ENCODE results near the gene AMBRA1.

DNA sequence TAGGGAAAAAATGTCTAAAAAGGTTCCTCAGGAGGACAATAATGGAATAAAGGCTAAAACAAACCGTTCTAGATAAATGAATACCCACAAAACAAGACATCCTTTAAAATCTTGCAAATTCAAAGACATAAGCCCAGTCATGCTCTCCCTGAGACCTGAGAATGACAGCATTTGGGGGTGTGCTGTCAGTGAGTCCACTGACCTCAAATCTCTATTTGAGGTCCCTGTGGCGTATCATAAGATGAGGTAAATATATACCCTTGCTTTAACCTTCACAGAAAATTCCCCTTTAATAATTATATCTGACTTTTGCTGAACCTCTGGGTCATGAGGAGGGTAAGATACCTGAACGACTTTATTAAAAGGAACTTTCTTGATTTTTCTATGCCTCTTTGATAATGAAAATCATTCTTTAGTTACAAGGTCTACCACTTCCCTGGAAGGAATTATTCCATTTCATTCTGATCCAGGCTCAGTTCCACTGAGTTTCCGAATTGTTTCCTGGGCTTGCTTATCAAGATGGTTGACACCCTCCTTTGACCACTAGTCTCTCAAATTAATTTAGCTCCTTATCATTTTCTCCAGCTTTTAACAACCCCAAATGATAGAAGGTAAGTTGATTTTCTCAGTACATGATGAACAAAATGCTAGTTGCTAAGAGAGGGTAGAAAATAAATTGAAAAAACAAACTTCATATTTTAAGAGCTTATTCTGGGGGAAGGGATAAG lies 148.5 kb downstream of the AMBRA1 start:
- TF ChIP-seq TAF1 (IDR thresholded peaks at IDR 0.05; ENCODE audit: low read depth) (no peak), EP300 (IDR thresholded peaks at IDR 0.05; ENCODE audit: borderline replicate concordance) (no peak), EGR1 (IDR thresholded peaks at IDR 0.05) (no peak), YY1 (IDR thresholded peaks at IDR 0.05; ENCODE audit: low read depth) (no peak), TEAD4 (IDR thresholded peaks at IDR 0.05) (no peak), CEBPB (IDR thresholded peaks at IDR 0.05) (no peak), FOXM1 (IDR thresholded peaks at IDR 0.05; ENCODE audit: borderline replicate concordance, low read depth) (no peak), CREB1 (IDR thresholded peaks at IDR 0.05; ENCODE audit: low read depth) (no peak), RAD21 (IDR thresholded peaks at IDR 0.05; ENCODE audit: low read depth) (no peak), ZBTB7A (IDR thresholded peaks at IDR 0.05; ENCODE audit: low read depth) (no peak), TCF12 (IDR thresholded peaks at IDR 0.05; ENCODE audit: low read depth) (no peak), NFIC (IDR thresholded peaks at IDR 0.05) (no peak)
- TF ChIP-seq, protein P1, sequence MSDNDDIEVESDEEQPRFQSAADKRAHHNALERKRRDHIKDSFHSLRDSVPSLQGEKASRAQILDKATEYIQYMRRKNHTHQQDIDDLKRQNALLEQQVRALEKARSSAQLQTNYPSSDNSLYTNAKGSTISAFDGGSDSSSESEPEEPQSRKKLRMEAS (IDR thresholded peaks at IDR 0.05) = no peak
- TF ChIP-seq, protein P2, sequence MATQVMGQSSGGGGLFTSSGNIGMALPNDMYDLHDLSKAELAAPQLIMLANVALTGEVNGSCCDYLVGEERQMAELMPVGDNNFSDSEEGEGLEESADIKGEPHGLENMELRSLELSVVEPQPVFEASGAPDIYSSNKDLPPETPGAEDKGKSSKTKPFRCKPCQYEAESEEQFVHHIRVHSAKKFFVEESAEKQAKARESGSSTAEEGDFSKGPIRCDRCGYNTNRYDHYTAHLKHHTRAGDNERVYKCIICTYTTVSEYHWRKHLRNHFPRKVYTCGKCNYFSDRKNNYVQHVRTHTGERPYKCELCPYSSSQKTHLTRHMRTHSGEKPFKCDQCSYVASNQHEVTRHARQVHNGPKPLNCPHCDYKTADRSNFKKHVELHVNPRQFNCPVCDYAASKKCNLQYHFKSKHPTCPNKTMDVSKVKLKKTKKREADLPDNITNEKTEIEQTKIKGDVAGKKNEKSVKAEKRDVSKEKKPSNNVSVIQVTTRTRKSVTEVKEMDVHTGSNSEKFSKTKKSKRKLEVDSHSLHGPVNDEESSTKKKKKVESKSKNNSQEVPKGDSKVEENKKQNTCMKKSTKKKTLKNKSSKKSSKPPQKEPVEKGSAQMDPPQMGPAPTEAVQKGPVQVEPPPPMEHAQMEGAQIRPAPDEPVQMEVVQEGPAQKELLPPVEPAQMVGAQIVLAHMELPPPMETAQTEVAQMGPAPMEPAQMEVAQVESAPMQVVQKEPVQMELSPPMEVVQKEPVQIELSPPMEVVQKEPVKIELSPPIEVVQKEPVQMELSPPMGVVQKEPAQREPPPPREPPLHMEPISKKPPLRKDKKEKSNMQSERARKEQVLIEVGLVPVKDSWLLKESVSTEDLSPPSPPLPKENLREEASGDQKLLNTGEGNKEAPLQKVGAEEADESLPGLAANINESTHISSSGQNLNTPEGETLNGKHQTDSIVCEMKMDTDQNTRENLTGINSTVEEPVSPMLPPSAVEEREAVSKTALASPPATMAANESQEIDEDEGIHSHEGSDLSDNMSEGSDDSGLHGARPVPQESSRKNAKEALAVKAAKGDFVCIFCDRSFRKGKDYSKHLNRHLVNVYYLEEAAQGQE (IDR thresholded peaks at IDR 0.05; ENCODE audit: low read depth) = no peak

Measured in Ishikawa (cell line).